HepG2 (cell line): ENCODE results near the gene MECR. TPM values are rescaled to one million over a fixed set of nuclear protein-coding genes. Genes with fewer than 3 reads are reported as not detected.

Source experiments
- EZH2 ChIP-seq: conservative IDR thresholded peaks from 2 replicates; pipeline ENCODE4 v1.6.1; 2012; ENCODE audit warnings: mild to moderate bottlenecking, low read depth, low read length, moderate library complexity
- HES4 ChIP-seq: sonication (generic); formaldehyde crosslinking; IDR thresholded peaks from 2 replicates; pipeline ENCODE4 v1.9.0; 2021; ENCODE audit warnings: mild to moderate bottlenecking, missing genetic modification reagents, borderline replicate concordance
- KLF13 ChIP-seq: sonication (generic); formaldehyde crosslinking; IDR thresholded peaks from 2 replicates; pipeline ENCODE4 v1.4.0; 2020; ENCODE audit warnings: mild to moderate bottlenecking, missing genetic modification reagents
- KLF9 ChIP-seq: IDR thresholded peaks from 2 replicates; pipeline ENCODE4 v1.6.1; 2016; ENCODE audit warnings: low read depth
- PHB2 ChIP-seq: fragments of 450-650 bp; IDR thresholded peaks from 2 replicates; pipeline ENCODE4 v1.6.1; 2018; ENCODE audit not compliant: partially characterized antibody
- POLR2AphosphoS5 ChIP-seq: IDR thresholded peaks from 2 replicates; pipeline ENCODE4 v1.6.1; 2012; ENCODE audit warnings: low read depth, low read length
- PPARG ChIP-seq: conservative IDR thresholded peaks from 2 replicates; pipeline ENCODE4 v1.6.1; 2016; ENCODE audit warnings: missing biosample characterization, missing genetic modification reagents
- RAD51 ChIP-seq: fragments of 450-650 bp; IDR thresholded peaks from 2 replicates; pipeline ENCODE4 v1.6.1; 2016; ENCODE audit warnings: borderline replicate concordance
- REXO4 ChIP-seq: sonication (generic); formaldehyde crosslinking; IDR thresholded peaks from 2 replicates; pipeline ENCODE4 v1.8.0; 2022; ENCODE audit warnings: missing genetic modification reagents, mild to moderate bottlenecking, borderline replicate concordance
- SATB2 ChIP-seq: sonication (generic); formaldehyde crosslinking; IDR thresholded peaks from 2 replicates; pipeline ENCODE4 v1.5.0; 2020; ENCODE audit warnings: missing genetic modification reagents
- SRF ChIP-seq: IDR thresholded peaks from 2 replicates; pipeline ENCODE4 v1.6.1; 2011; ENCODE audit warnings: mild to moderate bottlenecking, low read depth, low read length, moderate library complexity
- STAG1 ChIP-seq: sonication (generic); formaldehyde crosslinking; IDR thresholded peaks from 2 replicates; pipeline ENCODE4 v1.4.0; 2020; ENCODE audit warnings: missing genetic modification reagents
- TBL1XR1 ChIP-seq: fragments of 150-350 bp; IDR thresholded peaks from 2 replicates; pipeline ENCODE4 v1.6.1; 2014; ENCODE audit warnings: borderline replicate concordance, low read length; ENCODE audit not compliant: partially characterized antibody
- TCF7 ChIP-seq: sonication (generic); IDR thresholded peaks from 2 replicates; pipeline ENCODE4 v1.6.1; 2016; ENCODE audit warnings: antibody characterized with exemption, low read depth
- TOE1 ChIP-seq: sonication (generic); formaldehyde crosslinking; IDR thresholded peaks from 2 replicates; pipeline ENCODE4 v1.4.0; 2020; ENCODE audit warnings: mild to moderate bottlenecking, missing genetic modification reagents
- ZNF234 ChIP-seq: sonication (generic); formaldehyde crosslinking; conservative IDR thresholded peaks from 2 replicates; pipeline ENCODE4 v1.5.1; 2020; ENCODE audit warnings: mild to moderate bottlenecking, missing genetic modification reagents
- ZNF24 ChIP-seq: fragments of 450-650 bp; IDR thresholded peaks from 2 replicates; pipeline ENCODE4 v1.6.1; 2017; ENCODE audit warnings: antibody characterized with exemption, mild to moderate bottlenecking
- ZNF317 ChIP-seq: sonication (generic); formaldehyde crosslinking; IDR thresholded peaks from 2 replicates; pipeline ENCODE4 v1.5.0; 2020; ENCODE audit warnings: mild to moderate bottlenecking, missing genetic modification reagents
- ZSCAN20 ChIP-seq: sonication (generic); formaldehyde crosslinking; IDR thresholded peaks from 2 replicates; pipeline ENCODE4 v1.4.0; 2020; ENCODE audit warnings: missing genetic modification reagents, mild to moderate bottlenecking, borderline replicate concordance
- ZSCAN21 ChIP-seq: sonication (generic); formaldehyde crosslinking; IDR thresholded peaks from 2 replicates; pipeline ENCODE4 v1.8.0; 2022; ENCODE audit warnings: mild to moderate bottlenecking, missing genetic modification reagents, moderate library complexity, borderline replicate concordance
- ZSCAN30 ChIP-seq: sonication (generic); formaldehyde crosslinking; IDR thresholded peaks from 2 replicates; pipeline ENCODE4 v1.5.0; 2020; ENCODE audit warnings: mild to moderate bottlenecking, missing genetic modification reagents
- polyA plus RNA-seq, 8 experiments: library from polyadenylated mRNA; depleted of rRNA in 3 of 8; stranded (reverse) in 7 of 8; unstranded in 1 of 8; fragments of >200 nt; fragmentation: Illumina TruSeq in 4 of 8; extraction: Trizol in 4 of 8; gene quantifications; 2 replicates each; pipeline versions ENCODE4 v1.2.1 to v1.2.3, GENCODE V29; 2011 to 2016; ENCODE audit warnings: low read depth in 4 of 8, missing spikeins in 1 of 8, mixed read lengths in 1 of 8; ENCODE audit not compliant: insufficient read depth in 1 of 8
- total RNA-seq, 5 experiments: library from RNA; depleted of rRNA; stranded (reverse); fragments of >200 nt; fragmentation: Illumina TruSeq; extraction: Trizol; gene quantifications; 2 replicates each; pipeline ENCODE4 v1.2.3, GENCODE V29; 2016; ENCODE audit warnings: low read depth in 1 of 5
- TF ChIP-seq, protein P1 (sequence below): sonication (generic); formaldehyde crosslinking; IDR thresholded peaks from one replicate; pipeline ENCODE4 v1.5.1; 2020; ENCODE audit warnings: mild to moderate bottlenecking, missing genetic modification reagents; ENCODE audit errors: not compliant biosample characterization
- TF ChIP-seq, protein P2 (sequence below): IDR thresholded peaks from 2 replicates; pipeline ENCODE4 v1.6.1; 2016

The MECR gene
- total and polyA plus RNA-seq, 2 of the 13 experiments (the other 11 are each of a cell fraction or from before 2014, with no cell fraction given), result 18.8 to 24.9 TPM

DNA sequence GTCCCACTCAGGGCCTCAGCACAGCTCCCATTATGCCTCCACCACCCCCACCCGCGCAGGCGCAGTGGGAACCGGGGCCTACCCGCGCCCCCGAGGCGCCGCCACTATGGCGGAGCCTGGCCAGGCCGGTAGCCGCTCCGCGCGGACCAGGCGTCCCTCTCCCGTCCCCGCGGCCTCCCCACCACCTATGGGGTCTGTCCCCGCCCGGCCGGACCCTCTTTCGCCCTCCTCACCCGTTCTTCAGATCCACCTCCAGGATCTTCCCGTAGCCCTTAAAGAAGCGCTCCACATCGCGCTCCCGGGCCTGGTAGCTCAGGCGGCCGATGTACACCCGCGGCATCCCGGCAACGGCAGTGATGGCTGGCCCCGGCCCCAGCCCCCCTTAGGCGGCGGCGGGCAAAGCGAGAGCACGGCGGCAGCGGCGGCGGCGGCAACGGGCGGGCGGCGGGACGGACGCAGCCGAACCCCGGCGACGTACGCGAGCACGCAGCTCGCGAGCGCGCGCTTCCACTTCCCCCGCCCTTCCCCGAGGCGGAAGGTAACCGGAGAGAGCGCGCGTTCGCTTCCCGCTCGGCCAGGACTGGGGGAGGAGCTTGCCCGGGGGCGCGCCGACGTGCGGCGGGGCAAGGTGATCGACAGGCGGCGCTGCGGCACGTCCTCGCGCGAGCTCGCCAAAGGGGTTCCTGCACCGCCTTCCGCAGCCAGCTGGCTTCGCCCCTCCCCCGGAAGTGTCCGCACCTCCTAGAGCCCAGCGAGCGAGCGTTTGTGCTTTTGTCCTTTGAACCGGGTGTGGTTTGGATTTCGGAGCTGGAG is 49.1 kb downstream of the MECR start, which contains the start of gene SRSF4 (continued):
- TF ChIP-seq ZSCAN21 (CRISPR knock-in tag), result peak; percentile 82; the same call in 1 of the 2 replicates
- TF ChIP-seq ZNF234 (CRISPR knock-in tag), result peak; percentile 20
- peak; percentile 75 for TF ChIP-seq PPARG (CRISPR knock-in tag)
- no peak; the same call in 1 of the 2 replicates for TF ChIP-seq ZNF317 (CRISPR knock-in tag)
- TF ChIP-seq REXO4, result peak; percentile 31; the same call in 1 of the 2 replicates
- peak; percentile 84 for TF ChIP-seq HES4 (CRISPR knock-in tag)
- no peak for TF ChIP-seq ZNF24
- TF ChIP-seq KLF9 (CRISPR knock-in tag), result no peak
- TF ChIP-seq SRF, result no peak
- no peak for TF ChIP-seq RAD51
- TF ChIP-seq TCF7, result no peak
- TF ChIP-seq ZSCAN20, result no peak; the same call in 1 of the 2 replicates
- TF ChIP-seq EZH2, result no peak
- TF ChIP-seq, protein P1, sequence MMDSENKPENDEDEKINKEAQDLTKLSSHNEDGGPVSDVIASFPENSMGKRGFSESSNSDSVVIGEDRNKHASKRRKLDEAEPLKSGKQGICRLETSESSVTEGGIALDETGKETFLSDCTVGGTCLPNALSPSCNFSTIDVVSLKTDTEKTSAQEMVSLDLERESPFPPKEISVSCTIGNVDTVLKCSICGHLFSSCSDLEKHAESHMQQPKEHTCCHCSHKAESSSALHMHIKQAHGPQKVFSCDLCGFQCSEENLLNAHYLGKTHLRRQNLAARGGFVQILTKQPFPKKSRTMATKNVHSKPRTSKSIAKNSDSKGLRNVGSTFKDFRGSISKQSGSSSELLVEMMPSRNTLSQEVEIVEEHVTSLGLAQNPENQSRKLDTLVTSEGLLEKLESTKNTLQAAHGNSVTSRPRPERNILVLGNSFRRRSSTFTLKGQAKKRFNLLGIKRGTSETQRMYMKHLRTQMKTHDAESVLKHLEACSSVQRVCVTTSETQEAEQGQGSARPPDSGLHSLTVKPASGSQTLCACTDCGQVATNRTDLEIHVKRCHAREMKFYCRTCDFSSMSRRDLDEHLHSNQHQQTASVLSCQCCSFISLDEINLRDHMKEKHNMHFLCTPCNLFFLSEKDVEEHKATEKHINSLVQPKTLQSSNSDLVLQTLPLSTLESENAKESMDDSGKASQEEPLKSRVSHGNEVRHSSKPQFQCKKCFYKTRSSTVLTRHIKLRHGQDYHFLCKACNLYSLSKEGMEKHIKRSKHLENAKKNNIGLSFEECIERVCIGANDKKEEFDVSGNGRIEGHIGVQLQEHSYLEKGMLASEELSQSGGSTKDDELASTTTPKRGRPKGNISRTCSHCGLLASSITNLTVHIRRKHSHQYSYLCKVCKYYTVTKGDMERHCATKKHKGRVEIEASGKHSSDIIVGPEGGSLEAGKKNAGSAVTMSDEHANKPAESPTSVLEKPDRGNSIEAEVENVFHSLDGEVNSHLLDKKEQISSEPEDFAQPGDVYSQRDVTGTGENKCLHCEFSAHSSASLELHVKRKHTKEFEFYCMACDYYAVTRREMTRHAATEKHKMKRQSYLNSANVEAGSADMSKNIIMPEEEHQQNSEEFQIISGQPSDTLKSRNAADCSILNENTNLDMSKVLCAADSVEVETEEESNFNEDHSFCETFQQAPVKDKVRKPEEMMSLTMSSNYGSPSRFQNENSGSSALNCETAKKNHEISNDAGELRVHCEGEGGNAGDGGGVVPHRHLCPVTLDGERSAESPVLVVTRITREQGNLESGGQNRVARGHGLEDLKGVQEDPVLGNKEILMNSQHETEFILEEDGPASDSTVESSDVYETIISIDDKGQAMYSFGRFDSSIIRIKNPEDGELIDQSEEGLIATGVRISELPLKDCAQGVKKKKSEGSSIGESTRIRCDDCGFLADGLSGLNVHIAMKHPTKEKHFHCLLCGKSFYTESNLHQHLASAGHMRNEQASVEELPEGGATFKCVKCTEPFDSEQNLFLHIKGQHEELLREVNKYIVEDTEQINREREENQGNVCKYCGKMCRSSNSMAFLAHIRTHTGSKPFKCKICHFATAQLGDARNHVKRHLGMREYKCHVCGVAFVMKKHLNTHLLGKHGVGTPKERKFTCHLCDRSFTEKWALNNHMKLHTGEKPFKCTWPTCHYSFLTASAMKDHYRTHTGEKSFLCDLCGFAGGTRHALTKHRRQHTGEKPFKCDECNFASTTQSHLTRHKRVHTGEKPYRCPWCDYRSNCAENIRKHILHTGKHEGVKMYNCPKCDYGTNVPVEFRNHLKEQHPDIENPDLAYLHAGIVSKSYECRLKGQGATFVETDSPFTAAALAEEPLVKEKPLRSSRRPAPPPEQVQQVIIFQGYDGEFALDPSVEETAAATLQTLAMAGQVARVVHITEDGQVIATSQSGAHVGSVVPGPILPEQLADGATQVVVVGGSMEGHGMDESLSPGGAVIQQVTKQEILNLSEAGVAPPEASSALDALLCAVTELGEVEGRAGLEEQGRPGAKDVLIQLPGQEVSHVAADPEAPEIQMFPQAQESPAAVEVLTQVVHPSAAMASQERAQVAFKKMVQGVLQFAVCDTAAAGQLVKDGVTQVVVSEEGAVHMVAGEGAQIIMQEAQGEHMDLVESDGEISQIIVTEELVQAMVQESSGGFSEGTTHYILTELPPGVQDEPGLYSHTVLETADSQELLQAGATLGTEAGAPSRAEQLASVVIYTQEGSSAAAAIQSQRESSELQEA (CRISPR knock-in tag), result peak; percentile 94
- TF ChIP-seq, protein P2, sequence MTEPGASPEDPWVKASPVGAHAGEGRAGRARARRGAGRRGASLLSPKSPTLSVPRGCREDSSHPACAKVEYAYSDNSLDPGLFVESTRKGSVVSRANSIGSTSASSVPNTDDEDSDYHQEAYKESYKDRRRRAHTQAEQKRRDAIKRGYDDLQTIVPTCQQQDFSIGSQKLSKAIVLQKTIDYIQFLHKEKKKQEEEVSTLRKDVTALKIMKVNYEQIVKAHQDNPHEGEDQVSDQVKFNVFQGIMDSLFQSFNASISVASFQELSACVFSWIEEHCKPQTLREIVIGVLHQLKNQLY, result no peak; the same call in 1 of the 2 replicates
- TF ChIP-seq ZSCAN30 (CRISPR knock-in tag), result no peak
- no peak for TF ChIP-seq TOE1 (CRISPR knock-in tag)
- TF ChIP-seq PHB2, result no peak
- peak; percentile 23 for TF ChIP-seq TBL1XR1
- no peak for TF ChIP-seq SATB2 (CRISPR knock-in tag)
- TF ChIP-seq POLR2AphosphoS5, result peak; percentile 28; the same call in 1 of the 2 replicates
- TF ChIP-seq STAG1 (CRISPR knock-in tag), result peak; percentile 66
- TF ChIP-seq KLF13 (CRISPR knock-in tag), result peak; percentile 50; the same call in 1 of the 2 replicates
